A549 treated with Hydrocortisone at 1 μM for 4 hours (cell line): Measurements from ENCODE around the gene PELI1. TPM values are rescaled to one million over a fixed set of nuclear protein-coding genes. Genes with fewer than 3 reads are reported as not detected.

Experiments used
- total RNA-seq: library from RNA; stranded (reverse); fragments of 200-300 nt; extraction: Qiagen RNA extraction; gene quantifications from 5 replicates; pipeline ENCODE4 v1.2.3, GENCODE V29; 2022

Gene PELI1, protein sequence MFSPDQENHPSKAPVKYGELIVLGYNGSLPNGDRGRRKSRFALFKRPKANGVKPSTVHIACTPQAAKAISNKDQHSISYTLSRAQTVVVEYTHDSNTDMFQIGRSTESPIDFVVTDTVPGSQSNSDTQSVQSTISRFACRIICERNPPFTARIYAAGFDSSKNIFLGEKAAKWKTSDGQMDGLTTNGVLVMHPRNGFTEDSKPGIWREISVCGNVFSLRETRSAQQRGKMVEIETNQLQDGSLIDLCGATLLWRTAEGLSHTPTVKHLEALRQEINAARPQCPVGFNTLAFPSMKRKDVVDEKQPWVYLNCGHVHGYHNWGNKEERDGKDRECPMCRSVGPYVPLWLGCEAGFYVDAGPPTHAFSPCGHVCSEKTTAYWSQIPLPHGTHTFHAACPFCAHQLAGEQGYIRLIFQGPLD
- total RNA-seq, result 1.1 to 1.7 TPM (median 1.2 TPM) in 5 replicates

DNA sequence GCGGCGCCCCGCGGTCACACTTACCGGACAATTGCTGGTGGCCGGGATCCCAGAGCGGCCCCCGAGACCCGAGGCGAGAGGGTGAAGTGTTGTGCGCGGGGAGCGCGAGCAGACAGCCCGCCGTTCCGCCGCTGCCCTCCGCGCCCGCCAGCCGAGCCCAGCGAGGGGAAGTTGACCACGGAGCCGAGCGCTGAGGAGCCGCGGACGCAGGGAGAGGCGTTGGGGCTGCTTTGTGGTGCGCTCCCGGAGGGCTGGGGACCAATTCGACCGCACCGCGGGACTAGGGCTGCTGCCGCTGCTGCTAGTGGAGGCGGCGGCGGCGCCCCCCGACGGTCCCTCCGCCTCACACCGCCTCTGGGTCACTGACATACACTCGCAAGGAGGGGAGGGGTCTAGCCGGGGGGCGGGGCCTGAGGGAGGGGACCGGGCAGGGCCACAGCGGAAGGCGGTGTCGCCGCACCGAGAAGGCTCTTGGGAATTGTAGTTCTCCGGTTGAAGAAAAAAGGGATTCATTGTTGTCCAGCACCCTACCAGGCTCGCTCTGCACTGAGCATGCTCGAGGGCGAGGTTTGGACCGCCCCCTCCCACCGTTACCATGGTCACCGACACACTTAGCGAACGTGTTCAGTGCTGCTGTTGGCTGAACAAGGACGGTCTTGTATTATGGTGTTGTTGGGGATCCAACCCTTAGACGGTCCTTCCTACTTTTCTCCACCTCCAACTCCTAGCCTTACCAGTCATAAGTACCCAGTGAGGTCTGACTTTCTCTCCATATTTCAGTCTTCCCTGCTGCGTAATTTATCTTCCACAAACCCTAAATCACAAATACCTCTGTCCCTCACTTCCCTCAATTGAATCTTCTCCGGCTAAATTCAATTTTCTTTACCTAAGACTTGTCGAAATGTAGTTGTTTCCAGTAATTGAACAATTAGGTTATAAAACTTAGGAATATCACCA is at the start of gene PELI1:
PELI1 (minus strand) TSS at position 364 of the 957 bp plus-strand sequence. CDS start 36,110 bp downstream, outside the sequence.

Other genes starting within 250 kb of the PELI1 start
- 11.2 to 17.4 TPM (median 15.7 TPM) in 5 replicates for gene VPS54, start 125.0 kb downstream of the PELI1 start, total RNA-seq